Liver (tissue), 3 donors: ENCODE measurements around the gene GOSR1.

Experiments used
- ATF3 ChIP-seq: IDR thresholded peaks from 2 replicates; pipeline ENCODE4 v1.6.1; 2016; ENCODE audit warnings: antibody characterized with exemption
- FOXA1 ChIP-seq: IDR thresholded peaks from 2 replicates; pipeline ENCODE4 v1.6.1; 2016; ENCODE audit warnings: antibody characterized with exemption
- NR2F2 ChIP-seq: IDR thresholded peaks from 2 replicates; pipeline ENCODE4 v1.6.1; 2016; ENCODE audit warnings: antibody characterized with exemption
- RAD21 ChIP-seq, 2 donors: IDR thresholded peaks; 2 replicates each; pipeline ENCODE4 v1.6.1; 2016; ENCODE audit warnings: antibody characterized with exemption in 2 of 2, mild to moderate bottlenecking in 2 of 2
- SP1 ChIP-seq: IDR thresholded peaks from 2 replicates; pipeline ENCODE4 v1.6.1; 2018; ENCODE audit warnings: antibody characterized with exemption, mild to moderate bottlenecking
- TF ChIP-seq, protein P1 (sequence below): fragments of 150-350 bp; IDR thresholded peaks from 2 replicates; pipeline ENCODE4 v1.5.1; 2017; ENCODE audit warnings: improper control_type of control experiment, low read depth, low read length; ENCODE audit not compliant: missing input control
- TF ChIP-seq, protein P2 (sequence below): IDR thresholded peaks from 2 replicates; pipeline ENCODE4 v1.6.1; 2016; ENCODE audit warnings: antibody characterized with exemption
- donor health status: healthy.
- donor health status: healthy.

DNA sequence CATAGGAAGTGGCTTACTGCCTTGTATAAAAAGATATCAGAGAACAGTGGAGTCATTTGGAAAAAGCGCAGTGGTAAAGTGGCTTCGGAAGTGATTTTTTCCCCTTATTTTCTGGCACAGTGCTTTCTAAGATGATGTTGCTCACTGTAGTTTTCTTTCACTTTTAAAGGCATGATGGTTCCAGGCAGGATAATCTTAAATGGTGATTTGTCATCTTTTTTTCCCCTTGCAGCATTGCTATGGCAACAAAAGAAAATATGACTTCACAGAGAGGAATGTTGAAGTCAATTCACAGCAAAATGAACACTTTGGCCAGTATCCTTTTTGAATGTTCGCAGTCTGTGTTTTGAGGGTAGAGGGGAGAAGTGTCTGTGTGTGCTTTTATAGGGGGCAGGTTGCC is 42.5 kb downstream of the GOSR1 start:
- TF ChIP-seq, protein P1, sequence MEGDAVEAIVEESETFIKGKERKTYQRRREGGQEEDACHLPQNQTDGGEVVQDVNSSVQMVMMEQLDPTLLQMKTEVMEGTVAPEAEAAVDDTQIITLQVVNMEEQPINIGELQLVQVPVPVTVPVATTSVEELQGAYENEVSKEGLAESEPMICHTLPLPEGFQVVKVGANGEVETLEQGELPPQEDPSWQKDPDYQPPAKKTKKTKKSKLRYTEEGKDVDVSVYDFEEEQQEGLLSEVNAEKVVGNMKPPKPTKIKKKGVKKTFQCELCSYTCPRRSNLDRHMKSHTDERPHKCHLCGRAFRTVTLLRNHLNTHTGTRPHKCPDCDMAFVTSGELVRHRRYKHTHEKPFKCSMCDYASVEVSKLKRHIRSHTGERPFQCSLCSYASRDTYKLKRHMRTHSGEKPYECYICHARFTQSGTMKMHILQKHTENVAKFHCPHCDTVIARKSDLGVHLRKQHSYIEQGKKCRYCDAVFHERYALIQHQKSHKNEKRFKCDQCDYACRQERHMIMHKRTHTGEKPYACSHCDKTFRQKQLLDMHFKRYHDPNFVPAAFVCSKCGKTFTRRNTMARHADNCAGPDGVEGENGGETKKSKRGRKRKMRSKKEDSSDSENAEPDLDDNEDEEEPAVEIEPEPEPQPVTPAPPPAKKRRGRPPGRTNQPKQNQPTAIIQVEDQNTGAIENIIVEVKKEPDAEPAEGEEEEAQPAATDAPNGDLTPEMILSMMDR: no peak
- no peak for TF ChIP-seq RAD21 (IDR thresholded peaks at IDR 0.05)
- no peak for TF ChIP-seq SP1
- no peak for TF ChIP-seq NR2F2
- TF ChIP-seq, protein P2, sequence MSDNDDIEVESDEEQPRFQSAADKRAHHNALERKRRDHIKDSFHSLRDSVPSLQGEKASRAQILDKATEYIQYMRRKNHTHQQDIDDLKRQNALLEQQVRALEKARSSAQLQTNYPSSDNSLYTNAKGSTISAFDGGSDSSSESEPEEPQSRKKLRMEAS: no peak
- no peak for TF ChIP-seq FOXA1
- TF ChIP-seq ATF3: no peak
